ENCODE results near the gene GRIK2. TPM values are rescaled to one million over a fixed set of nuclear protein-coding genes. Genes with fewer than 3 reads are reported as not detected.

The GRIK2 gene
- total RNA-seq, 1 donor from 2014 or later: 0.11 TPM

DNA sequence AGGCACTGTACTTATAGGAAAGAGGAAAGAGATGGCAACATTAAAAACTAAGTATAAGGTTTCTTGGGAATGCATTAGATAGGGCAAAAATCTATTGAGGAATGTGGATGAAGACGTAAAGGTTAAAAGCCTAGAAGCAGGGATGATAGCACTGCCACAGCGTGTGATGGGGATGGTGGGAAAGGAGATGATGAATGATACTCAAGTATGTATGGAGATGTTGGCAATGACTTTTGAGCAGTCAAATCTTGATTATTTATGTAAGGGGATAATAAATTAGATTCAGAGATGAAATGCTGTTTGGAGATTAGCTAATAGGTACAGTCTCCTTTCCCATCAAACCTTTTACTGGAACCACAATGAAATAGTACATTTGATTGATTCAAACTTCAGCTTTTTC lies 432.8 kb downstream of the GRIK2 start:
- Mint-ChIP-seq H3K27me3 (no peaks in the 10 kb centered on the region), H3K36me3 (ENCODE audit: low read depth) (no peaks in the 10 kb centered on the region), H3K4me3 (no peak overlapping the region), H3K27ac (no peak overlapping the region), H3K9me3 (peaks cover 16% of the 10 kb centered on the region), H3K4me1 (no peaks in the 10 kb centered on the region)
- TF ChIP-seq CTCF (IDR thresholded peaks at IDR 0.05): no peak
- ATAC-seq (ENCODE audit: low read depth) (no peak), DNase-seq (no peak)
- ChIA-PET POLR2A (no interaction called here), CTCF (no interaction called here)
- intact Hi-C loops (cut with micrococcal nuclease): no loop called here

- no peak for DNase-seq
- intact Hi-C loops (cut with micrococcal nuclease): no loop called here
- H3K27ac Mint-ChIP-seq: no peak overlapping the region
- ChIA-PET CTCF (no interaction called here), POLR2A (no interaction called here)
- H3K4me3 Mint-ChIP-seq: no peak overlapping the region
- H3K27me3 Mint-ChIP-seq: no peaks in the 10 kb centered on the region
- H3K36me3 Mint-ChIP-seq (ENCODE audit: low read depth): no peaks in the 10 kb centered on the region
- ATAC-seq (ENCODE audit: low read depth): no peak
- TF ChIP-seq CTCF (IDR thresholded peaks at IDR 0.05): no peak
- no peaks in the 10 kb centered on the region for H3K4me1 Mint-ChIP-seq
- H3K9me3 Mint-ChIP-seq: peaks cover 16% of the 10 kb centered on the region
Measured at GRCh38 chr6:101826678-101827077, 433.2 kb downstream of the GRIK2 start.

DNA sequence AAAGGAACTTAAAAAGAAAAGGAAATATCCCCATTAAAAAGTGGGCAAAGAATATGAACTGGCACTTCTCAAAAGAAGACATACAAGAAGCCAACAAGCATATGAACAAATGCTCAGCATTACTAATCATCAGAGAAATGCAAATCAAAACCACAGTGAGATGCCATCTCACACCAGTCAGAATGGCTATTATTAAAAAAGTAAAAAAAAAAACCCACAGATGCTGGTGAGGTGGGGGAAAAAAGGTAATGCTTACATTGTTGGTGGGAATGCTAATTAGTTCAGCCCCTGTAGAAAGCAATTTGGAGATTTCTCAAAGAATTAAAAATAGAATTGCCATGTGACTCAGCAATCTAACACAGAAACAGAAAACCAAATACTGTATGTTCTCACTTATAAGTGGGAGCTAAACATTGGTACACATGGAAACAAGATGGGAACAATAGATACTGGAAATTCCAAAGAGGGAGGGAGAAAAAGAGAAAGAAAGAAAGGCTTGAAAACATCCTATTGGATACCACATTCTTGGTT lies 437.1 kb downstream of the GRIK2 start:
- DNase-seq (no peak), ATAC-seq (ENCODE audit: low read depth) (no peak)
- Mint-ChIP-seq H3K27ac (no peak overlapping the region), H3K4me3 (no peak overlapping the region), H3K4me1 (no peaks in the 10 kb centered on the region), H3K36me3 (ENCODE audit: low read depth) (no peaks in the 10 kb centered on the region), H3K27me3 (no peaks in the 10 kb centered on the region), H3K9me3 (peaks cover 16% of the 10 kb centered on the region)
- POLR2A ChIA-PET: no interaction called here
- TF ChIP-seq CTCF (IDR thresholded peaks at IDR 0.05): no peak
- CTCF ChIA-PET: no interaction called here
- intact Hi-C loops (cut with micrococcal nuclease): no loop called here

- TF ChIP-seq CTCF (IDR thresholded peaks at IDR 0.05): no peak
- POLR2A ChIA-PET: no interaction called here
- DNase-seq (no peak), ATAC-seq (ENCODE audit: low read depth) (no peak)
- peaks cover 18% of the 10 kb centered on the region for H3K9me3 Mint-ChIP-seq
- no peak overlapping the region for H3K27ac Mint-ChIP-seq
- no peak overlapping the region for H3K4me3 Mint-ChIP-seq
- no peaks in the 10 kb centered on the region for H3K27me3 Mint-ChIP-seq
- H3K4me1 Mint-ChIP-seq: no peaks in the 10 kb centered on the region
- no peaks in the 10 kb centered on the region for H3K36me3 Mint-ChIP-seq (ENCODE audit: low read depth)
- intact Hi-C loops (cut with micrococcal nuclease): no loop called here
- CTCF ChIA-PET: no interaction called here
Measured at GRCh38 chr6:101832371-101832770, 438.9 kb downstream of the GRIK2 start.

GRCh38 chr6:101840100-101840499 lies 446.6 kb downstream of the GRIK2 start:
- intact Hi-C loops (cut with micrococcal nuclease): no loop called here
- TF ChIP-seq CTCF (IDR thresholded peaks at IDR 0.05): no peak
- no peak for ATAC-seq (ENCODE audit: low read depth)
- H3K27me3 Mint-ChIP-seq: no peaks in the 10 kb centered on the region
- no peak overlapping the region for H3K4me3 Mint-ChIP-seq
- no peaks in the 10 kb centered on the region for H3K4me1 Mint-ChIP-seq
- POLR2A ChIA-PET: no interaction called here
- DNase-seq: no peak
- no peaks in the 10 kb centered on the region for H3K36me3 Mint-ChIP-seq (ENCODE audit: low read depth)
- no peak overlapping the region for H3K27ac Mint-ChIP-seq
- peaks cover 4% of the 10 kb centered on the region for H3K9me3 Mint-ChIP-seq
- CTCF ChIA-PET: no interaction called here
